SK-N-SH (cell line): ENCODE data around the gene P3H2. TPM values are rescaled to one million over a fixed set of nuclear protein-coding genes. Genes with fewer than 3 reads are reported as not detected.

Experiments used
- CTCF ChIA-PET: fragments of 300-600, 350-600 bp; formaldehyde crosslinking; extraction: SDS; loops from one replicate; lab custom pipeline; 2021; lab: Yijun Ruan, JAX
- POLR2A ChIA-PET: fragments of 350-600 bp; sonication (Branson Sonifier 250); formaldehyde crosslinking; extraction: SDS; loops from one replicate; lab custom pipeline; 2020; ENCODE audit warnings: antibody characterized with exemption, inconsistent platforms; lab: Yijun Ruan, JAX
- DNase-seq: peaks from one replicate; pipeline ENCODE4 v3.0.0; 2012
- H2AFZ ChIP-seq: fragments of 200-600 bp; sonication (generic); 2 replicates; pipeline ENCODE4 v1.8.1; 2016; ENCODE audit warnings: antibody characterized with exemption, mild to moderate bottlenecking, low read depth
- H3F3A ChIP-seq: fragments of 200-600 bp; sonication (generic); replicated peaks from 2 replicates; pipeline ENCODE3; 2016; ENCODE audit warnings: antibody characterized with exemption, mild to moderate bottlenecking; ENCODE audit not compliant: insufficient read depth
- H3K27ac ChIP-seq, 2 experiments: fragments of 200-500 bp in 1 of 2; fragments of 200-600 bp in 1 of 2; sonication (Bioruptor generic) in 1 of 2; sonication (generic), shearing (Covaris generic) in 1 of 2; 2 replicates each; pipeline versions ENCODE4 v1.5.1 to v1.6.1; 2014 to 2016; ENCODE audit warnings: low read depth in 2 of 2, inconsistent platforms in 1 of 2, low read length in 1 of 2, mild to moderate bottlenecking in 1 of 2, mixed read lengths in 1 of 2
- H3K27me3 ChIP-seq: fragments of 200-600 bp; sonication (generic), shearing (Covaris generic); 2 replicates; pipeline ENCODE4 v1.6.1; 2016; ENCODE audit warnings: mixed run types; ENCODE audit not compliant: insufficient read depth
- H3K36me3 ChIP-seq, 2 experiments: fragments of 200-500 bp in 1 of 2; fragments of 200-600 bp in 1 of 2; sonication (Bioruptor generic) in 1 of 2; sonication (generic) in 1 of 2; replicated peaks in 1 of 2; 2 replicates each; pipeline versions ENCODE3 to v1.5.1; 2014 to 2016; ENCODE audit warnings: low read length in 1 of 2, mild to moderate bottlenecking in 1 of 2; ENCODE audit not compliant: insufficient read depth in 2 of 2, control insufficient read depth in 1 of 2
- H3K4me1 ChIP-seq, 2 experiments: fragments of 200-500 bp in 1 of 2; fragments of 200-600 bp in 1 of 2; sonication (Bioruptor generic) in 1 of 2; sonication (generic), shearing (Covaris generic) in 1 of 2; 2 replicates each; pipeline versions ENCODE4 v1.5.1 to v1.6.1; 2014 to 2016; ENCODE audit warnings: low read depth in 1 of 2, low read length in 1 of 2, mixed run types in 1 of 2; ENCODE audit not compliant: insufficient read depth in 2 of 2, control insufficient read depth in 1 of 2
- H3K4me2 ChIP-seq: fragments of 200-600 bp; sonication (generic), shearing (Covaris generic); 2 replicates; pipeline ENCODE4 v1.6.1; 2017; ENCODE audit warnings: mixed run types
- H3K4me3 ChIP-seq, 2 experiments: fragments of 200-500 bp in 1 of 2; fragments of 200-600 bp in 1 of 2; sonication (Bioruptor generic) in 1 of 2; sonication (generic), shearing (Covaris generic) in 1 of 2; 2 replicates each; pipeline versions ENCODE4 v1.5.1 to v1.8.1; 2014 to 2016; ENCODE audit warnings: low read depth in 2 of 2, inconsistent platforms in 1 of 2, low read length in 1 of 2, mild to moderate bottlenecking in 1 of 2, mixed read lengths in 1 of 2, moderate library complexity in 1 of 2
- H3K79me2 ChIP-seq: fragments of 200-600 bp; sonication (generic); 2 replicates; pipeline ENCODE4 v1.8.1; 2017; ENCODE audit warnings: mild to moderate bottlenecking; ENCODE audit not compliant: insufficient read depth
- H3K9ac ChIP-seq: fragments of 200-600 bp; sonication (generic); 2 replicates; pipeline ENCODE4 v1.6.1; 2017; ENCODE audit warnings: mixed run types
- H3K9me2 ChIP-seq: fragments of 200-600 bp; sonication (generic); 2 replicates; pipeline ENCODE4 v1.6.1; 2017; ENCODE audit warnings: mixed run types
- H3K9me3 ChIP-seq: fragments of 200-600 bp; sonication (generic); 2 replicates; pipeline ENCODE4 v1.6.1; 2017; ENCODE audit warnings: mixed run types, mild to moderate bottlenecking, moderate library complexity
- H4K20me1 ChIP-seq: fragments of 200-600 bp; sonication (generic); 2 replicates; pipeline ENCODE4 v1.6.1; 2017; ENCODE audit warnings: mild to moderate bottlenecking, mixed run types; ENCODE audit not compliant: insufficient read depth
- CHD2 ChIP-seq: fragments of 150-350 bp; IDR thresholded peaks from 2 replicates; pipeline ENCODE4 v1.6.1; 2018; ENCODE audit warnings: low read length; ENCODE audit not compliant: partially characterized antibody
- ELF1 ChIP-seq: IDR thresholded peaks from 2 replicates; pipeline ENCODE4 v1.4.0; 2012
- EP300 ChIP-seq, 2 experiments: IDR thresholded peaks; 2 replicates each; pipeline versions ENCODE4 v1.4.0 to v1.6.1; 2012; ENCODE audit warnings: borderline replicate concordance in 1 of 2, low read depth in 1 of 2, low read length in 1 of 2
- EZH2phosphoT487 ChIP-seq: fragments of 200-600 bp; sonication (generic); IDR thresholded peaks from 2 replicates; pipeline ENCODE4 v1.6.1; 2017; ENCODE audit warnings: low read depth, mixed run types, mild to moderate bottlenecking, antibody characterized with exemption, moderate library complexity, borderline replicate concordance
- FOXM1 ChIP-seq: IDR thresholded peaks from 2 replicates; pipeline ENCODE4 v1.4.0; 2012; ENCODE audit warnings: low read depth, mild to moderate bottlenecking
- GATA2 ChIP-seq: sonication (generic); formaldehyde crosslinking; IDR thresholded peaks from 2 replicates; pipeline ENCODE4 v1.5.0; 2020; ENCODE audit warnings: mild to moderate bottlenecking, missing genetic modification reagents
- IRF3 ChIP-seq: fragments of 150-350 bp; IDR thresholded peaks from 2 replicates; pipeline ENCODE4 v1.6.1; 2016; ENCODE audit warnings: mild to moderate bottlenecking, low read depth, low read length
- MAX ChIP-seq: IDR thresholded peaks from 2 replicates; pipeline ENCODE4 v1.4.0; 2012; ENCODE audit warnings: low read depth
- NFIC ChIP-seq: IDR thresholded peaks from 2 replicates; pipeline ENCODE4 v1.4.0; 2012; ENCODE audit warnings: borderline replicate concordance
- POLR2AphosphoS5 ChIP-seq: IDR thresholded peaks from 2 replicates; pipeline ENCODE4 v1.6.1; 2012; ENCODE audit warnings: low read depth, low read length
- SMC3 ChIP-seq: IDR thresholded peaks from 2 replicates; pipeline ENCODE4 v1.6.1; 2012; ENCODE audit warnings: low read depth, low read length, improper control_type of control experiment
- TCF12 ChIP-seq: IDR thresholded peaks from 2 replicates; pipeline ENCODE4 v1.4.0; 2012
- TEAD4 ChIP-seq: IDR thresholded peaks from 2 replicates; pipeline ENCODE4 v1.4.0; 2012; ENCODE audit warnings: mild to moderate bottlenecking, borderline replicate concordance; ENCODE audit not compliant: insufficient read depth
- USF2 ChIP-seq: fragments of 150-350 bp; IDR thresholded peaks from 2 replicates; pipeline ENCODE4 v1.6.1; 2017; ENCODE audit warnings: antibody characterized with exemption, low read length, low read depth, borderline replicate concordance
- WGBS: methylation state at CpG from one replicate; pipeline ENCODE4 v1.1.6; 2017; ENCODE audit warnings: low lambda C conversion rate; 5-methylcytosine and 5-hydroxymethylcytosine counted together
- polyA plus RNA-seq, 3 experiments: library from polyadenylated mRNA; depleted of rRNA; stranded (reverse); fragments of >200 nt; gene quantifications; 2 replicates each; pipeline ENCODE4 v1.2.3, GENCODE V29; 2012

Gene P3H2
- polyA plus RNA-seq, 1 of the 3 experiments (the other 2 are of a cell fraction), result 2.8 TPM

- ChIA-PET CTCF (interaction anchor here (0.7 kb wide), 1 partner anchor 96 kb away, joined by 3 read pairs; no protein-coding TSS in a partner anchor), POLR2A (no interaction called here)
- no peak overlapping the region for H3K4me3 ChIP-seq
- H3K36me3 ChIP-seq, result no peaks in the 10 kb centered on the region
- no peak for DNase-seq
- H3K79me2 ChIP-seq, result no peaks in the 10 kb centered on the region
- no peaks in the 10 kb centered on the region for H3K27me3 ChIP-seq
- H3K4me2 ChIP-seq, result no peak overlapping the region
- no peaks in the 10 kb centered on the region for H4K20me1 ChIP-seq
- no peaks in the 10 kb centered on the region; a peak in 1 of 4 replicates for H3K4me1 ChIP-seq
- H2AFZ ChIP-seq, result no peak overlapping the region
- H3K9me2 ChIP-seq, result no peaks in the 10 kb centered on the region
- 0% methylated on average over 1 of the region's 1 CpG for WGBS
- no peak overlapping the region for H3K9ac ChIP-seq
- no peak overlapping the region for H3K27ac ChIP-seq
- no peaks in the 10 kb centered on the region for H3F3A ChIP-seq
- TF ChIP-seq FOXM1 (no peak), MAX (no peak), NFIC (no peak), TCF12 (no peak), IRF3 (no peak), ELF1 (no peak), GATA2 (CRISPR knock-in tag) (no peak), POLR2AphosphoS5 (no peak), USF2 (no peak), EP300 (IDR thresholded peaks at IDR 0.05; ENCODE audit: borderline replicate concordance in 1 of 2, low read depth in 1 of 2, low read length in 1 of 2) (no peak)
- no peaks in the 10 kb centered on the region for H3K9me3 ChIP-seq
Measured at GRCh38 chr3:190105876-190106275, 14.8 kb downstream of the P3H2 start.

- ChIA-PET CTCF (no interaction called here), POLR2A (no interaction called here)
- no peak for DNase-seq
- Histone ChIP-seq H3K4me3 (no peak overlapping the region), H3K4me1 (no peaks in the 10 kb centered on the region; a peak in 2 of 4 replicates), H4K20me1 (no peaks in the 10 kb centered on the region), H3K9ac (no peak overlapping the region), H2AFZ (no peak overlapping the region), H3K9me2 (no peaks in the 10 kb centered on the region), H3K27ac (no peak overlapping the region), H3F3A (no peaks in the 10 kb centered on the region), H3K27me3 (no peaks in the 10 kb centered on the region), H3K4me2 (no peak overlapping the region), H3K9me3 (no peaks in the 10 kb centered on the region), H3K79me2 (no peaks in the 10 kb centered on the region), H3K36me3 (no peaks in the 10 kb centered on the region)
- TF ChIP-seq CHD2, result no peak
- TF ChIP-seq FOXM1, result no peak
- no peak for TF ChIP-seq USF2
- TF ChIP-seq MAX, result no peak
- TF ChIP-seq TEAD4, result no peak
- TF ChIP-seq SMC3, result no peak
- no peak for TF ChIP-seq EZH2phosphoT487
- 51% methylated on average over 8 of the region's 8 CpGs for WGBS
Measured at GRCh38 chr3:190101320-190102011, 19.2 kb downstream of the P3H2 start.
